Choroid plexus epithelial cell (primary cell): ENCODE results near the gene RHEBL1.

Source experiments
- DNase-seq: peaks from one replicate; pipeline ENCODE4 v3.0.0-alpha.2; 2010; ENCODE audit warnings: low read depth
- H3K4me3 ChIP-seq: 2 replicates; pipeline ENCODE4 v1.5.1; 2011; ENCODE audit warnings: low read depth, mild to moderate bottlenecking, control low read depth, low read length, moderate library complexity
- CTCF ChIP-seq: conservative IDR thresholded peaks from 2 replicates; pipeline ENCODE4 v1.5.1; 2011; ENCODE audit warnings: low read depth, mild to moderate bottlenecking, control low read depth, inconsistent platforms, low read length, moderate library complexity

Gene RHEBL1

GRCh38 chr12:49052451-49053208 is 17.1 kb downstream of the RHEBL1 start:
- TF ChIP-seq CTCF: no peak
- no peak for DNase-seq
- H3K4me3 ChIP-seq: no peak overlapping the region

- no peak overlapping the region for H3K4me3 ChIP-seq
- DNase-seq: no peak
- TF ChIP-seq CTCF: no peak
These were observed 17.9 kb downstream of the RHEBL1 start for GRCh38 chr12:49051777-49052438.

- TF ChIP-seq CTCF: no peak
These were observed 18.4 kb downstream of the RHEBL1 start for GRCh38 chr12:49051373-49051764.

GRCh38 chr12:49050507-49051372 is 19.0 kb downstream of the RHEBL1 start:
- DNase-seq: no peak
- TF ChIP-seq CTCF: no peak
- H3K4me3 ChIP-seq: no peak overlapping the region

More at GRCh38 chr12:49051373-49051764, 18.4 kb downstream of the RHEBL1 start:
- no peak overlapping the region for H3K4me3 ChIP-seq
- no peak for DNase-seq

- TF ChIP-seq CTCF: no peak
- DNase-seq: peak; percentile 81
- no peak overlapping the region for H3K4me3 ChIP-seq
These were observed 20.1 kb downstream of the RHEBL1 start for GRCh38 chr12:49049566-49050224.

- TF ChIP-seq CTCF: no peak
- no peak for DNase-seq
- no peak overlapping the region for H3K4me3 ChIP-seq
These were observed 20.8 kb downstream of the RHEBL1 start for GRCh38 chr12:49048953-49049352.
